ENCODE measurements around the gene CXXC4. TPM values are rescaled to one million over a fixed set of nuclear protein-coding genes. Genes with fewer than 3 reads are reported as not detected.

Gene CXXC4
- total RNA-seq: under 0.01 and 0.17 TPM in 2 replicates

GRCh38 chr4:104494822-104495559 is at the start of gene CXXC4:
TSS of gene CXXC4 (minus strand) at chr4:104494894. CDS start at chr4:104491802, 3,092 bp downstream.

